GM12878 (cell line): Measurements from ENCODE around the gene WDFY4. TPM values are rescaled to one million over a fixed set of nuclear protein-coding genes. Genes with fewer than 3 reads are reported as not detected.

Source experiments
- ATAC-seq: fragments of 200-7000 bp; cut with Tn5 transposase; 3 replicates; pipeline ENCODE4 v1.9.1; 2020; ENCODE audit warnings: mild to moderate bottlenecking, moderate library complexity
- BruUV-seq: library from RNA; stranded (reverse); fragments of 400-500 nt; replicated peaks from 2 replicates; lab custom pipeline; 2021; lab: Mats Ljungman, UMichigan
- CTCF ChIA-PET: fragments of 300-600 bp; sonication (Branson Sonifier 250); formaldehyde crosslinking; extraction: SDS; loops from one replicate; lab custom pipeline; 2021; ENCODE audit warnings: inconsistent platforms; lab: Yijun Ruan, JAX
- POLR2A ChIA-PET: fragments of 350-600 bp; formaldehyde crosslinking; extraction: SDS; loops from one replicate; lab custom pipeline; 2021; ENCODE audit warnings: inconsistent platforms; lab: Charles Lee
- RAD21 ChIA-PET: fragments of 300-600 bp; sonication (Branson Sonifier 250); formaldehyde crosslinking; loops from one replicate; lab custom pipeline; 2023; ENCODE audit warnings: antibody characterized with exemption; ENCODE audit not compliant: unreplicated experiment; lab: Charles Lee
- SMC1A ChIA-PET: fragments of 300-600 bp; sonication (Branson Sonifier 250); formaldehyde crosslinking; loops from one replicate; lab custom pipeline; 2023; ENCODE audit not compliant: unreplicated experiment, uncharacterized antibody; lab: Charles Lee
- DNase-seq: peaks from one replicate; pipeline ENCODE4 v3.0.0-alpha.2; 2011; ENCODE audit warnings: low read depth, low spot score
- FAIRE-seq: peaks from 3 replicates; lab custom pipeline; 2011; peaks lifted over from hg19 to GRCh38; lab: Jason Lieb, UNC
- H2AFZ ChIP-seq: 2 replicates; pipeline ENCODE4 v1.6.0; 2011; ENCODE audit warnings: low read depth, low read length, control low read depth; ENCODE audit not compliant: control insufficient read depth
- H3K27ac ChIP-seq: 2 replicates; pipeline ENCODE4 v1.5.1; 2011; ENCODE audit warnings: control low read depth; ENCODE audit not compliant: control insufficient read depth, insufficient read depth
- H3K27me3 ChIP-seq, 2 experiments: replicated peaks in 1 of 2; 2 replicates each; pipeline versions ENCODE4 v1.6.0 to v1.6.1; 2011; ENCODE audit warnings: low read length in 1 of 2; ENCODE audit not compliant: control insufficient read depth in 2 of 2, insufficient read depth in 2 of 2
- H3K36me3 ChIP-seq, 2 experiments: 2 replicates each; pipeline ENCODE4 v1.5.1; 2011; ENCODE audit warnings: low read length in 1 of 2; ENCODE audit not compliant: control insufficient read depth in 2 of 2, insufficient read depth in 2 of 2
- H3K4me1 ChIP-seq: 2 replicates; pipeline ENCODE4 v1.6.1; 2011; ENCODE audit warnings: mild to moderate bottlenecking, low read length, moderate library complexity, mixed read lengths; ENCODE audit not compliant: control insufficient read depth, insufficient read depth
- H3K4me2 ChIP-seq: 2 replicates; pipeline ENCODE4 v1.6.0; 2011; ENCODE audit warnings: control low read depth; ENCODE audit not compliant: control insufficient read depth, insufficient read depth
- H3K4me3 ChIP-seq: fragments of 200-600 bp; sonication (generic); 2 replicates; pipeline ENCODE4 v1.5.1; 2016
- H3K79me2 ChIP-seq: 2 replicates; pipeline ENCODE4 v1.6.0; 2011; ENCODE audit warnings: low read length; ENCODE audit not compliant: control insufficient read depth, insufficient read depth
- H3K9ac ChIP-seq: 2 replicates; pipeline ENCODE4 v1.8.0; 2011; ENCODE audit warnings: low read length, control low read depth, mixed read lengths; ENCODE audit not compliant: control insufficient read depth, insufficient read depth
- H3K9me3 ChIP-seq: replicated peaks from 3 replicates; pipeline ENCODE4 v1.5.1; 2011; ENCODE audit warnings: mild to moderate bottlenecking, low read length; ENCODE audit not compliant: control insufficient read depth, insufficient read depth
- H4K20me1 ChIP-seq: 2 replicates; pipeline ENCODE4 v1.6.0; 2011; ENCODE audit not compliant: control insufficient read depth, insufficient read depth
- FOXK2 ChIP-seq: fragments of 450-650 bp; IDR thresholded peaks from 2 replicates; pipeline ENCODE4 v1.6.1; 2017; ENCODE audit warnings: mild to moderate bottlenecking, moderate library complexity
- HDAC6 ChIP-seq: fragments of 200-600 bp; sonication (generic); IDR thresholded peaks from one replicate; pipeline ENCODE4 v1.8.0; 2017; ENCODE audit warnings: antibody characterized with exemption; ENCODE audit not compliant: unreplicated experiment
- JUND ChIP-seq: IDR thresholded peaks from 2 replicates; pipeline ENCODE4 v1.6.1; 2012; ENCODE audit warnings: low read depth, mild to moderate bottlenecking, low read length, improper control_type of control experiment, moderate library complexity
- NFYB ChIP-seq: IDR thresholded peaks from 2 replicates; pipeline ENCODE4 v1.6.1; 2011; ENCODE audit warnings: low read depth, mild to moderate bottlenecking, low read length, improper control_type of control experiment, moderate library complexity; ENCODE audit not compliant: insufficient read depth
- RELA ChIP-seq: fragments of 450-650 bp; IDR thresholded peaks from 2 replicates; pipeline ENCODE4 v1.8.0; 2014; ENCODE audit warnings: borderline replicate concordance; ENCODE audit not compliant: partially characterized antibody
- RFX5 ChIP-seq: IDR thresholded peaks from 2 replicates; pipeline ENCODE4 v1.6.1; 2011; ENCODE audit warnings: low read depth, low read length, improper control_type of control experiment
- SIN3A ChIP-seq: IDR thresholded peaks from 2 replicates; pipeline ENCODE4 v1.6.1; 2012; ENCODE audit warnings: low read depth, low read length, improper control_type of control experiment
- SUZ12 ChIP-seq: fragments of 200-600 bp; sonication (generic); IDR thresholded peaks from one replicate; pipeline ENCODE4 v1.6.1; 2018; ENCODE audit warnings: antibody characterized with exemption, mild to moderate bottlenecking; ENCODE audit not compliant: unreplicated experiment
- TARDBP ChIP-seq: IDR thresholded peaks from 2 replicates; pipeline ENCODE4 v1.6.1; 2016; ENCODE audit warnings: borderline replicate concordance
- ZNF207 ChIP-seq: fragments of 450-650 bp; IDR thresholded peaks from 2 replicates; pipeline ENCODE4 v1.6.1; 2014; ENCODE audit warnings: antibody characterized with exemption, mild to moderate bottlenecking, borderline replicate concordance
- ZNF274 ChIP-seq: IDR thresholded peaks from one replicate; pipeline ENCODE4 v1.8.0; 2011; ENCODE audit not compliant: insufficient read length, insufficient read depth
- in situ Hi-C: fragments of 300-500 bp; cut with MboI; formaldehyde crosslinking; loops from 9 replicates; pipeline ENCODE4 v1.14.3; 2018; ENCODE audit warnings: mixed read lengths
- intact Hi-C: fragments of 100-400 bp; cut with micrococcal nuclease; formaldehyde crosslinking; loops from one replicate; pipeline ENCODE4 v1.14.2; 2022; ENCODE audit not compliant: unreplicated experiment
- polyA plus RNA-seq, 11 experiments: library from polyadenylated mRNA; depleted of rRNA in 4 of 11; unstranded in 6 of 11; stranded (reverse) in 5 of 11; fragments of >200 nt; fragmentation: Nextera tagmentation in 4 of 11; fragmentation: Illumina TruSeq in 1 of 11; extraction: Ambion mirVana in 4 of 11; extraction: Trizol in 1 of 11; gene quantifications; 1 replicate in 1 of 11; 2 replicates in 10 of 11; pipeline versions ENCODE4 v1.2.1 to v1.2.3, GENCODE V29; 2011 to 2016; ENCODE audit warnings: inconsistent platforms in 2 of 11, missing spikeins in 2 of 11, low read depth in 1 of 11
- total RNA-seq, 4 experiments: library from RNA; depleted of rRNA in 3 of 4; stranded (reverse); fragments of >200 nt in 3 of 4; fragmentation: Illumina TruSeq in 1 of 4; extraction: Trizol in 1 of 4; gene quantifications; 2 replicates each; pipeline versions ENCODE4 v1.2.1 to v1.2.3, GENCODE V29; 2013 to 2021
- TF ChIP-seq, protein P1 (sequence below): IDR thresholded peaks from 2 replicates; pipeline ENCODE4 v1.6.1; 2011; ENCODE audit warnings: borderline replicate concordance, low read depth, mild to moderate bottlenecking, moderate library complexity, mixed read lengths, low read length; ENCODE audit not compliant: insufficient read depth; ENCODE audit errors: extremely low read length
- TF ChIP-seq, protein P2 (sequence below): fragments of 450-650 bp; IDR thresholded peaks from 2 replicates; pipeline ENCODE4 v1.6.1; 2018; ENCODE audit warnings: borderline replicate concordance, mild to moderate bottlenecking; ENCODE audit not compliant: partially characterized antibody
- TF ChIP-seq, protein P3 (sequence below): fragments of 450-650 bp; IDR thresholded peaks from 2 replicates; pipeline ENCODE4 v1.6.1; 2017; ENCODE audit warnings: mild to moderate bottlenecking, low read depth, inconsistent platforms; ENCODE audit not compliant: poor library complexity, severe bottlenecking

Gene WDFY4
- total and polyA plus RNA-seq, 10 of the 15 experiments (the other 5 are each of a cell fraction or from before 2014, with no cell fraction given) = 13.5 to 132 (median 47.3) TPM

DNA sequence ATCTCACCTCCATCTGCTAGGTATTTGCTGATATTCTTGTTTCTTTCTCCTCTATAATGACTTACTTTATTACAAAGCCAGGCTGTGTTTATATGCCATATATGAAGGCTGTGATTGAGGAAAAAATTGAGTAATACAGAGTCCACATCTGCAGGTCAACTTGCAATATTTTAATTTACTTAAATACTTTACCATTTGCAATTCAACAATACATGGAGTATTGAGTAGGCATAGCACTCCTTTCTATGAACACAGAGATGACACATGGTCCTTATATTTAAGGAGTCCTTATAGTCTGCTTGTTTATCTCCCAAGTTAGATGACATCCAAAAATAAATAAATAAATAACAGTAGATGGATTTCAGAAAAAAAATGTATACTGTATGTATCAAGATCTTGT lies 158.5 kb downstream of the WDFY4 start:
- Histone ChIP-seq H3K36me3 (peaks cover 10 to 14% of the 10 kb centered on the region in 2 experiments), H2AFZ (no peak overlapping the region), H3K4me1 (no peaks in the 10 kb centered on the region), H3K79me2 (no peaks in the 10 kb centered on the region), H3K4me2 (no peak overlapping the region), H4K20me1 (no peaks in the 10 kb centered on the region), H3K27ac (no peak overlapping the region), H3K9me3 (no peaks in the 10 kb centered on the region), H3K9ac (no peak overlapping the region), H3K4me3 (no peak overlapping the region), H3K27me3 (no peaks in the 10 kb centered on the region)
- SMC1A ChIA-PET = interaction anchor here (0.8 kb wide), 1 partner anchor 187 kb away, joined by 3 read pairs; no protein-coding TSS in a partner anchor
- POLR2A ChIA-PET = no interaction called here
- FAIRE-seq = no peak
- no TSS peak for BruUV-seq
- no peak for ATAC-seq
- DNase-seq = no peak
- RAD21 ChIA-PET = no interaction called here
- intact Hi-C loops (no loop called here), in situ Hi-C loops (no loop called here)
- CTCF ChIA-PET = no interaction called here
- TF ChIP-seq, protein P1, sequence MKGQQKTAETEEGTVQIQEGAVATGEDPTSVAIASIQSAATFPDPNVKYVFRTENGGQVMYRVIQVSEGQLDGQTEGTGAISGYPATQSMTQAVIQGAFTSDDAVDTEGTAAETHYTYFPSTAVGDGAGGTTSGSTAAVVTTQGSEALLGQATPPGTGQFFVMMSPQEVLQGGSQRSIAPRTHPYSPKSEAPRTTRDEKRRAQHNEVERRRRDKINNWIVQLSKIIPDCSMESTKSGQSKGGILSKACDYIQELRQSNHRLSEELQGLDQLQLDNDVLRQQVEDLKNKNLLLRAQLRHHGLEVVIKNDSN = no peak
- TF ChIP-seq TARDBP (no peak), JUND (no peak), ZNF207 (no peak), RELA (no peak), ZNF274 (no peak), SUZ12 (no peak), SIN3A (no peak), HDAC6 (no peak), RFX5 (no peak), FOXK2 (no peak), NFYB (no peak)
- TF ChIP-seq, protein P2, sequence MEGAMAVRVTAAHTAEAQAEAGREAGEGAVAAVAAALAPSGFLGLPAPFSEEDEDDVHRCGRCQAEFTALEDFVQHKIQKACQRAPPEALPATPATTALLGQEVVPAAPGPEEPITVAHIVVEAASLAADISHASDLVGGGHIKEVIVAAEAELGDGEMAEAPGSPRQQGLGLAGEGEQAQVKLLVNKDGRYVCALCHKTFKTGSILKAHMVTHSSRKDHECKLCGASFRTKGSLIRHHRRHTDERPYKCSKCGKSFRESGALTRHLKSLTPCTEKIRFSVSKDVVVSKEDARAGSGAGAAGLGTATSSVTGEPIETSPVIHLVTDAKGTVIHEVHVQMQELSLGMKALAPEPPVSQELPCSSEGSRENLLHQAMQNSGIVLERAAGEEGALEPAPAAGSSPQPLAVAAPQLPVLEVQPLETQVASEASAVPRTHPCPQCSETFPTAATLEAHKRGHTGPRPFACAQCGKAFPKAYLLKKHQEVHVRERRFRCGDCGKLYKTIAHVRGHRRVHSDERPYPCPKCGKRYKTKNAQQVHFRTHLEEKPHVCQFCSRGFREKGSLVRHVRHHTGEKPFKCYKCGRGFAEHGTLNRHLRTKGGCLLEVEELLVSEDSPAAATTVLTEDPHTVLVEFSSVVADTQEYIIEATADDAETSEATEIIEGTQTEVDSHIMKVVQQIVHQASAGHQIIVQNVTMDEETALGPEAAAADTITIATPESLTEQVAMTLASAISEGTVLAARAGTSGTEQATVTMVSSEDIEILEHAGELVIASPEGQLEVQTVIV = no peak
- TF ChIP-seq, protein P3, sequence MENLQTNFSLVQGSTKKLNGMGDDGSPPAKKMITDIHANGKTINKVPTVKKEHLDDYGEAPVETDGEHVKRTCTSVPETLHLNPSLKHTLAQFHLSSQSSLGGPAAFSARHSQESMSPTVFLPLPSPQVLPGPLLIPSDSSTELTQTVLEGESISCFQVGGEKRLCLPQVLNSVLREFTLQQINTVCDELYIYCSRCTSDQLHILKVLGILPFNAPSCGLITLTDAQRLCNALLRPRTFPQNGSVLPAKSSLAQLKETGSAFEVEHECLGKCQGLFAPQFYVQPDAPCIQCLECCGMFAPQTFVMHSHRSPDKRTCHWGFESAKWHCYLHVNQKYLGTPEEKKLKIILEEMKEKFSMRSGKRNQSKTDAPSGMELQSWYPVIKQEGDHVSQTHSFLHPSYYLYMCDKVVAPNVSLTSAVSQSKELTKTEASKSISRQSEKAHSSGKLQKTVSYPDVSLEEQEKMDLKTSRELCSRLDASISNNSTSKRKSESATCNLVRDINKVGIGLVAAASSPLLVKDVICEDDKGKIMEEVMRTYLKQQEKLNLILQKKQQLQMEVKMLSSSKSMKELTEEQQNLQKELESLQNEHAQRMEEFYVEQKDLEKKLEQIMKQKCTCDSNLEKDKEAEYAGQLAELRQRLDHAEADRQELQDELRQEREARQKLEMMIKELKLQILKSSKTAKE = no peak
